ENCODE measurements around the gene VEZT. TPM values are rescaled to one million over a fixed set of nuclear protein-coding genes. Genes with fewer than 3 reads are reported as not detected.

Gene VEZT
- 28.2 and 29.8 TPM in 2 replicates for total RNA-seq

GRCh38 chr12:95217377-95218149 is at the start of gene VEZT, which contains the start of gene FGD6:
VEZT (plus strand) TSS chr12:95217807; CDS start chr12:95217851, 44 bp downstream.
FGD6 (minus strand) TSS chr12:95217467; CDS start chr12:95217240, 227 bp downstream.

Other genes starting within 250 kb of the VEZT start
- gene NDUFA12, start 214.1 kb upstream of the VEZT start, total RNA-seq, result 189 and 202 TPM in 2 replicates
- 17.1 and 20.5 TPM in 2 replicates for gene NR2C1, start 144.2 kb upstream of the VEZT start, total RNA-seq
- gene FGD6, start 340 bp upstream of the VEZT start, total RNA-seq, result 2.5 and 3.3 TPM in 2 replicates

All from bronchus fibroblast of lung (primary cell).